ENCODE measurements around the gene CXCL5.

GRCh38 chr4:74037076-74037955, 38.8 kb upstream of the CXCL5 start:
- TF ChIP-seq TAF1 (IDR thresholded peaks at IDR 0.05; ENCODE audit: low read depth, low read length), result no peak
- no peak for TF ChIP-seq POLR2A (IDR thresholded peaks at IDR 0.05; ENCODE audit: low read depth, low read length)
- TF ChIP-seq POLR2AphosphoS5 (IDR thresholded peaks at IDR 0.05; ENCODE audit: low read depth, low read length), result no peak
